ENCODE results near the gene S100PBP. TPM values are rescaled to one million over a fixed set of nuclear protein-coding genes. Genes with fewer than 3 reads are reported as not detected.

Gene S100PBP
- total and polyA plus RNA-seq, 2 of the 13 experiments (the other 11 are each of a cell fraction or from before 2014, with no cell fraction given), result 20.4 to 26.1 TPM

GRCh38 chr1:32780005-32780404, 37.4 kb upstream of the S100PBP start:
- ChIA-PET POLR2A (no interaction called here), CTCF (ENCODE audit: low intra/inter-chr PET ratio, low total read pairs) (no interaction called here)
- Histone ChIP-seq H2AFZ (ENCODE audit: low read length) (no peak overlapping the region), H3K4me2 (ENCODE audit: low read depth, low read length) (no peak overlapping the region), H3K9me3 (ENCODE audit: low read length) (no peaks in the 10 kb centered on the region), H3K4me3 (replicated peaks in 1 of 3; ENCODE audit: insufficient read depth in 1 of 3, low read depth in 2 of 3, low read length in 3 of 3) (no peak overlapping the region), H3K27ac (ENCODE audit: extremely low read length, insufficient read depth, low read length) (no peak overlapping the region), H3K9ac (ENCODE audit: insufficient read depth, low read depth, low read length) (no peak overlapping the region), H3K4me1 (ENCODE audit: insufficient read depth, low read length) (no peaks in the 10 kb centered on the region), H3K79me2 (ENCODE audit: insufficient read depth, low read length) (no peaks in the 10 kb centered on the region), H3K36me3 (replicated peaks in 1 of 2; ENCODE audit: control insufficient read depth in 1 of 2, insufficient read depth in 2 of 2, low read length in 2 of 2) (peaks cover 41 to 88% of the 10 kb centered on the region in 2 experiments), H3K27me3 (ENCODE audit: control insufficient read depth in 1 of 2, insufficient read depth in 2 of 2, low read length in 2 of 2) (no peaks in the 10 kb centered on the region), H4K20me1 (ENCODE audit: insufficient read depth, low read length) (no peaks in the 10 kb centered on the region)
- no peak for ATAC-seq
- BruUV-seq (replicated peaks), result no TSS peak
- DNase-seq (ENCODE audit: low spot score), result no peak
- in situ Hi-C loops (cut with HindIII; ENCODE audit: extremely low pct_ligation_motif_present, low pct_unique_long_range_greater_than_20kb) (no loop called here), intact Hi-C loops (cut with micrococcal nuclease; ENCODE audit: unreplicated experiment) (no loop called here)
- no peak for FAIRE-seq
- no peak for TF ChIP-seq GATAD2A (CRISPR knock-in tag; IDR thresholded peaks at IDR 0.05)
- TF ChIP-seq ZNF264 (CRISPR knock-in tag; IDR thresholded peaks at IDR 0.05), result no peak
- TF ChIP-seq MAFF (IDR thresholded peaks at IDR 0.05; ENCODE audit: low read depth, low read length), result no peak
- TF ChIP-seq ZFP82 (CRISPR knock-in tag; IDR thresholded peaks at IDR 0.05; ENCODE audit: borderline replicate concordance), result no peak
- TF ChIP-seq AKAP8 (CRISPR knock-in tag; IDR thresholded peaks at IDR 0.05), result no peak
- no peak for TF ChIP-seq ATF2 (CRISPR knock-in tag; IDR thresholded peaks at IDR 0.05)
- TF ChIP-seq CENPT (CRISPR knock-in tag; IDR thresholded peaks at IDR 0.05; ENCODE audit: low read depth), result no peak
- no peak for TF ChIP-seq TBX3 (IDR thresholded peaks at IDR 0.05; ENCODE audit: borderline replicate concordance)
- no peak for TF ChIP-seq ZNF343 (CRISPR knock-in tag; IDR thresholded peaks at IDR 0.05)
- no peak for TF ChIP-seq ARID5B (CRISPR knock-in tag; IDR thresholded peaks at IDR 0.05)
- no peak for TF ChIP-seq ZNF543 (CRISPR knock-in tag; IDR thresholded peaks at IDR 0.05)
- no peak for TF ChIP-seq AGO2 (optimal IDR thresholded peaks at IDR 0.05; ENCODE audit: low read depth, low read length)
- TF ChIP-seq FOXJ3 (CRISPR knock-in tag; IDR thresholded peaks at IDR 0.05; ENCODE audit: borderline replicate concordance), result no peak
- TF ChIP-seq ELF3 (CRISPR knock-in tag; IDR thresholded peaks at IDR 0.05), result no peak
- no peak for TF ChIP-seq ZNF333 (CRISPR knock-in tag; IDR thresholded peaks at IDR 0.05; ENCODE audit: borderline replicate concordance)
- TF ChIP-seq ZBTB4 (CRISPR knock-in tag; IDR thresholded peaks at IDR 0.05; ENCODE audit: borderline replicate concordance), result no peak
- no peak for TF ChIP-seq ZBTB8A (CRISPR knock-in tag; IDR thresholded peaks at IDR 0.05; ENCODE audit: borderline replicate concordance, low read depth)
- WGBS (ENCODE audit: low lambda C conversion rate), result 98% methylated on average over 8 of the region's 8 CpGs
